HEK293 (cell line): Measurements from ENCODE around the gene SLC9C1.

Experiments
- CTCF ChIA-PET: fragments of 350-600 bp; formaldehyde crosslinking; extraction: SDS; loops from one replicate; lab custom pipeline; 2021; ENCODE audit warnings: antibody characterized with exemption; lab: Yijun Ruan, JAX
- POLR2A ChIA-PET: fragments of 300-600 bp; formaldehyde crosslinking; extraction: SDS; loops from one replicate; lab custom pipeline; 2020; ENCODE audit warnings: antibody characterized with exemption, inconsistent platforms; lab: Yijun Ruan, JAX
- H3K27ac ChIP-seq: fragments of 200-500 bp; sonication (Bioruptor generic); 2 replicates; pipeline ENCODE4 v1.5.1; 2014; ENCODE audit warnings: low read depth, low read length, control low read depth, inconsistent platforms; ENCODE audit errors: extremely low read depth
- H3K36me3 ChIP-seq, 2 experiments: fragments of 200-500 bp in 1 of 2; sonication (Bioruptor generic) in 1 of 2; 1 replicate in 1 of 2; 2 replicates in 1 of 2; pipeline ENCODE4 v1.5.1; 2014 to 2017; ENCODE audit warnings: inconsistent platforms in 2 of 2, low read length in 2 of 2; ENCODE audit not compliant: control insufficient read depth in 2 of 2, insufficient read depth in 1 of 2
- H3K4me1 ChIP-seq: fragments of 200-500 bp; sonication (Bioruptor generic); 2 replicates; pipeline ENCODE4 v1.5.1; 2014; ENCODE audit warnings: mild to moderate bottlenecking, low read length, inconsistent platforms; ENCODE audit not compliant: control insufficient read depth, insufficient read depth
- H3K4me3 ChIP-seq: 2 replicates; pipeline ENCODE4 v1.5.1; 2011; ENCODE audit warnings: low read depth, mild to moderate bottlenecking, control low read depth, low read length, moderate library complexity
- H3K9me3 ChIP-seq: fragments of 200-500 bp; sonication (Bioruptor generic); 2 replicates; pipeline ENCODE4 v1.5.1; 2014; ENCODE audit warnings: low read depth, low read length, inconsistent platforms; ENCODE audit not compliant: control insufficient read depth, insufficient read depth
- FEZF1 ChIP-seq: fragments of 450-650 bp; formaldehyde crosslinking; IDR thresholded peaks from 2 replicates; pipeline ENCODE4 v1.5.1; 2016; ENCODE audit warnings: missing biosample characterization, missing genetic modification characterization
- HOXD13 ChIP-seq: sonication (generic); formaldehyde crosslinking; IDR thresholded peaks from 2 replicates; pipeline ENCODE4 v1.8.0; 2022; ENCODE audit warnings: missing genetic modification reagents, borderline replicate concordance
- MYNN ChIP-seq: fragments of 450-650 bp; formaldehyde crosslinking; IDR thresholded peaks from 2 replicates; pipeline ENCODE4 v1.5.1; 2016; ENCODE audit warnings: missing biosample characterization, missing genetic modification characterization, borderline replicate concordance
- YY2 ChIP-seq: fragments of 450-650 bp; formaldehyde crosslinking; IDR thresholded peaks from 2 replicates; pipeline ENCODE4 v1.5.1; 2016; ENCODE audit warnings: missing biosample characterization, missing genetic modification characterization
- ZBTB1 ChIP-seq: fragments of 450-650 bp; formaldehyde crosslinking; IDR thresholded peaks from 2 replicates; pipeline ENCODE4 v1.5.1; 2016; ENCODE audit warnings: missing biosample characterization, missing genetic modification characterization
- ZNF157 ChIP-seq: fragments of 450-650 bp; formaldehyde crosslinking; IDR thresholded peaks from 2 replicates; pipeline ENCODE4 v1.5.1; 2016; ENCODE audit warnings: missing biosample characterization, missing genetic modification characterization
- ZNF239 ChIP-seq: fragments of 450-650 bp; formaldehyde crosslinking; IDR thresholded peaks from 2 replicates; pipeline ENCODE4 v1.5.1; 2016; ENCODE audit warnings: missing biosample characterization, missing genetic modification characterization
- ZNF416 ChIP-seq: fragments of 450-650 bp; formaldehyde crosslinking; IDR thresholded peaks from 2 replicates; pipeline ENCODE4 v1.5.1; 2016; ENCODE audit warnings: missing biosample characterization, missing genetic modification characterization
- ZNF426 ChIP-seq: fragments of 450-650 bp; formaldehyde crosslinking; IDR thresholded peaks from 2 replicates; pipeline ENCODE4 v1.5.1; 2017; ENCODE audit warnings: missing biosample characterization, missing genetic modification characterization, mild to moderate bottlenecking, inconsistent platforms, moderate library complexity
- ZNF514 ChIP-seq: fragments of 450-650 bp; formaldehyde crosslinking; IDR thresholded peaks from 2 replicates; pipeline ENCODE4 v1.5.1; 2016; ENCODE audit warnings: missing biosample characterization, missing genetic modification characterization
- ZNF529 ChIP-seq: fragments of 450-650 bp; formaldehyde crosslinking; IDR thresholded peaks from 2 replicates; pipeline ENCODE4 v1.5.1; 2017; ENCODE audit warnings: missing genetic modification characterization, missing biosample characterization; ENCODE audit not compliant: insufficient replicate concordance
- ZNF585B ChIP-seq: fragments of 450-650 bp; formaldehyde crosslinking; IDR thresholded peaks from 2 replicates; pipeline ENCODE4 v1.5.1; 2016; ENCODE audit warnings: missing biosample characterization, missing genetic modification characterization
- ZNF626 ChIP-seq: fragments of 450-650 bp; sonication (Bioruptor Pico); formaldehyde crosslinking; IDR thresholded peaks from 2 replicates; pipeline ENCODE4 v1.5.1; 2018; ENCODE audit warnings: missing biosample characterization, missing genetic modification characterization, inconsistent platforms
- ZNF660 ChIP-seq: fragments of 450-650 bp; IDR thresholded peaks from 2 replicates; pipeline ENCODE4 v1.5.1; 2018; ENCODE audit warnings: missing biosample characterization, mild to moderate bottlenecking, missing genetic modification characterization
- TF ChIP-seq, protein P1 (sequence below): fragments of 450-650 bp; formaldehyde crosslinking; IDR thresholded peaks from 2 replicates; pipeline ENCODE4 v1.5.1; 2017; ENCODE audit warnings: missing biosample characterization, missing genetic modification characterization

SLC9C1 gene

DNA sequence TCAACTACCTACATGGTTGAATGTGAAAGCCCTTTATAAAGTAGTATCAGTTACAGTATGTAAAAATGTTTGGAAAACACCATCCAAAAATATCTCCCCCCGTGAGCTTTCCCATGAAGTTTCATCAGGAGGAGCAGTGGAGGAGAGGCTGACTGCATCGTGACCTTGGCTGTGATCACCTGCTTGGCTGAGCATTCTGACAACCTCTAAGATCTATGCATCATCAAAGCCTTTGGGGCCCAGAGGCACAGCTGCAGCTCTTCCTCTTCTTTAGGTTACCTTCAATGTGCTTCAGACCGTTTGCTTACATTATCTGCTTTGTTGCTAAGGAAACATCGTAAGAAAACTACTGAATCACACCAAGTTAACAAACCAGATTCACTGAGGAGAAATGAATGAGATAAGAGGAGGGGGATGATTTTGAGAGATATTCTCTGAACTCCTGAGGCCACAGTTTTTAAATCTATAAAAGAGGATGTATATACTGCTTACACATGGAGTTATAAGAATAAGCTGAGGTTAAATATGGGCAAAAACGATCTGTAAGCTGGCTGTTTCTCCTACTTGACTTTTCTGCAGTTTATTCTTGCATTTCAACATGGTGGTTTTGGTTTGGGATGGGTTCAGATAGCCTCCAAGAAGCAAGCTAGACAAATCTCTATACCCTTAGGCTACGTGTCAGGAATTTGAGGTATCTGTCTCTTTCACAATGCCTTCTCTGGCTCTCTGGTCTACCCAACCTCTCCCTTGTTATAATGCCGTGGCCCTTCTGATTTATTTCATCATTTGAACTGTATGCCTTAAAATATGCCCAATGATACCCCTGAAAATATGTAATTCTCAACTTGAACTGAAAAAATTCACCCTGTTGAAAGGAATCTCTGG is 164.9 kb downstream of the SLC9C1 start:
- ChIA-PET POLR2A (no interaction called here), CTCF (no interaction called here)
- Histone ChIP-seq H3K27ac (no peak overlapping the region), H3K4me3 (no peak overlapping the region), H3K4me1 (peaks cover 7% of the 10 kb centered on the region; the same call in 1 of the 2 replicates), H3K9me3 (no peaks in the 10 kb centered on the region), H3K36me3 (peaks cover 0 to 15% of the 10 kb centered on the region in 2 experiments; a peak in 1 of 3 replicates)
- TF ChIP-seq ZNF529 (tag by site-specific recombination) (no peak), ZNF514 (tag by site-specific recombination) (no peak), MYNN (tag by site-specific recombination) (no peak), YY2 (tag by site-specific recombination) (no peak), ZNF157 (no peak), ZNF426 (tag by site-specific recombination) (no peak), ZNF585B (tag by site-specific recombination) (no peak)

DNA sequence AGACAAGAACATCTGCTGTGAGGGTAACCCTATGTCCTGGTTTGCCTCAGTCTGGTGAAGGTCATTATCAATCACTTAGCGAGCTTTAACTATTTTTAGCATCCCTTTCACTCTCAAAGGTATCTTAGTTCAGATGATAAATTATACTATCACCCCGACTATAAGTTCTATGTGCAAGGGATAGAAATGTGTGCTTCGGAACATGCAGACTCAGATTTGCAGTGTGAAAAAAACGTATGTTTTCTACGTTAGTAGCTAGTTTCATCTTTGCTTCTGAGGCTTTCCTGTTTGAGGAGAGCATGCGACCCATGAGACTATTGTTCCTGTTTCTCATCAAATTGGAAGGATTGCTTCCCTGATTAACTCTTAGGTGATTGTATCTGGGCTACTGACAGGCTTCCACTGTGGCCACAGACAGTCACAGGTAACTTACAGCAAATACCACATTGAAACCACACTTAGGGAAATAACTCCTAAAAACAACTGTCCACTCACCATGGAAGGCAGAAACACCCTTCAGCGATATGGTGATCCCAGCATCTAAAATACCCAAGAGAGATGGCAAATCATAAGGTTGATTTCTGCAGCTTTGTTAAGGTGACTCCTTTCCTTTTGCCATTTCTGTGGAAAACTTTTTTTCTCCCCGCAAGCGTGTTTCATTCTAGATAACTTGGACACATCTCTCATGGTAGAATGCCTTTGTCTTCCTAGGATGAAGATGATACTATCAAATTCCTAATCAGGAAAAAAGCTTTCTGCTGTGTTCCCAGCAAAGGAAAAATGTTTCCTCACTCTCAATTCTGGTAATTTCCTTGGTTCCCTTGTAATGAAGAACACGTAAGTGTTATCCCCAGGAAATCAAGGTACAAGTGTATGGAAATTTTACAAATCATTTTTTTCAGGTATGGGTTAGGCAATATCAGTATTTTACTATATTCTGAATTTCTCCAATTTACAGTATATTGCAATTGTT is 166.2 kb downstream of the SLC9C1 start:
- H3K27ac ChIP-seq = no peak overlapping the region
- ChIA-PET POLR2A (no interaction called here), CTCF (interaction anchor here (0.7 to 1.4 kb wide), 2 partner anchors 16 to 85 kb away, joined by 3 read pairs; no protein-coding TSS in a partner anchor)
- H3K4me3 ChIP-seq = no peak overlapping the region
- no peak for TF ChIP-seq ZNF626
- TF ChIP-seq ZNF239 = no peak
- no peak for TF ChIP-seq ZNF660
- no peaks in the 10 kb centered on the region for H3K9me3 ChIP-seq
- peaks cover 0 to 19% of the 10 kb centered on the region in 2 experiments; a peak in 1 of 3 replicates for H3K36me3 ChIP-seq
- 0 out of 2 replicates have a peak, but pooled peaks cover 6% of the 10 kb centered on the region for H3K4me1 ChIP-seq

DNA sequence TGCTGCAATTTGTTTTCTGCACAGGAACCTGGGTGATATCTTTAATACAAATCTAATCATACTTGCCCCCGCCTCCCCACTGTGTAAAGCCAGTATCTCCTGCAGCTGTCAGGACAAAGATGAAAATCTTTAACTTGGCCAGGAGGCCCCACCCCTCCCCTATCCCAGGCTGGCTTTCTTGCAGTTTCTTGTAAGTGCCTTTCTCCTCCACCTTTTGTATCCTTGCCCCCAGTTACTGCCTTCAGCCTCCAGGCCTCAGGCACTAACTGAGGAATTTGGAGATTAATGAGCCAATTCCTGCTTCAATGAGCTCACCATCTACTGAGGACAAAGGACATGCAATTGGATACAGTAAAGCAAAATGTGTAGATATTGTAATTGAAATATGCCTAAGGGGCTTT is 167.5 kb downstream of the SLC9C1 start:
- TF ChIP-seq FEZF1 (tag by site-specific recombination) = 0 out of 2 replicates have a peak, but pooled peaks have one; percentile 9
- TF ChIP-seq, protein P1, sequence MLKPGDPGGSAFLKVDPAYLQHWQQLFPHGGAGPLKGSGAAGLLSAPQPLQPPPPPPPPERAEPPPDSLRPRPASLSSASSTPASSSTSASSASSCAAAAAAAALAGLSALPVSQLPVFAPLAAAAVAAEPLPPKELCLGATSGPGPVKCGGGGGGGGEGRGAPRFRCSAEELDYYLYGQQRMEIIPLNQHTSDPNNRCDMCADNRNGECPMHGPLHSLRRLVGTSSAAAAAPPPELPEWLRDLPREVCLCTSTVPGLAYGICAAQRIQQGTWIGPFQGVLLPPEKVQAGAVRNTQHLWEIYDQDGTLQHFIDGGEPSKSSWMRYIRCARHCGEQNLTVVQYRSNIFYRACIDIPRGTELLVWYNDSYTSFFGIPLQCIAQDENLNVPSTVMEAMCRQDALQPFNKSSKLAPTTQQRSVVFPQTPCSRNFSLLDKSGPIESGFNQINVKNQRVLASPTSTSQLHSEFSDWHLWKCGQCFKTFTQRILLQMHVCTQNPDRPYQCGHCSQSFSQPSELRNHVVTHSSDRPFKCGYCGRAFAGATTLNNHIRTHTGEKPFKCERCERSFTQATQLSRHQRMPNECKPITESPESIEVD (tag by site-specific recombination) = 0 out of 2 replicates have a peak, but pooled peaks have one; percentile 36
- TF ChIP-seq ZNF416 (tag by site-specific recombination) = no peak
- 0 out of 2 replicates have a peak, but pooled peaks have one; percentile 34 for TF ChIP-seq HOXD13
- no peak for TF ChIP-seq ZBTB1
- TF ChIP-seq, all 188 proteins: peak for 3
- CTCF ChIA-PET = interaction anchor here (1.4 kb wide), 1 partner anchor 15 kb away, joined by 3 read pairs; no protein-coding TSS in a partner anchor
- Histone ChIP-seq H3K27ac (no peak overlapping the region), H3K4me1 (0 out of 2 replicates have a peak, but pooled peaks cover 6% of the 10 kb centered on the region), H3K9me3 (no peaks in the 10 kb centered on the region), H3K4me3 (no peak overlapping the region), H3K36me3 (peaks cover 0 to 22% of the 10 kb centered on the region in 2 experiments; a peak in 1 of 3 replicates)
- POLR2A ChIA-PET = no interaction called here
